GM18502 (cell line): Measurements from ENCODE around the gene GFOD2.
"Not testable (repeated sequence)": the region's sequence is repeated elsewhere in the genome, so short reads cannot be mapped to it uniquely, and the experiment has no call there.

Experiments used
- ATAC-seq: cut with Tn5 transposase; IDR thresholded peaks from one replicate; pipeline ENCODE4 v1.9.1; 2021; ENCODE audit warnings: mild to moderate bottlenecking; ENCODE audit not compliant: unreplicated experiment, poor library complexity

The GFOD2 gene

GRCh38 chr16:67707210-67707609 lies 11.9 kb downstream of the GFOD2 start:
- no peak for ATAC-seq

- ATAC-seq = no peak
These were observed 15.0 kb downstream of the GFOD2 start for GRCh38 chr16:67704110-67704509.

- ATAC-seq = no peak
These were observed 15.5 kb downstream of the GFOD2 start for GRCh38 chr16:67703626-67704025.

GRCh38 chr16:67702130-67702529 lies 17.0 kb downstream of the GFOD2 start:
- no peak for ATAC-seq

GRCh38 chr16:67701420-67701819 lies 17.7 kb downstream of the GFOD2 start:
- no peak for ATAC-seq

GRCh38 chr16:67699265-67699664 lies 19.9 kb downstream of the GFOD2 start:
- ATAC-seq = no peak

- ATAC-seq = no peak
These were observed 21.5 kb downstream of the GFOD2 start for GRCh38 chr16:67697422-67698185.

- no peak for ATAC-seq
These were observed 24.5 kb downstream of the GFOD2 start for GRCh38 chr16:67694611-67695010.

GRCh38 chr16:67693517-67694285 lies 25.4 kb downstream of the GFOD2 start:
- ATAC-seq = not testable (repeated sequence)

GRCh38 chr16:67685388-67686112 lies 33.6 kb downstream of the GFOD2 start:
- ATAC-seq = no peak

- no peak for ATAC-seq
These were observed 35.3 kb downstream of the GFOD2 start for GRCh38 chr16:67683767-67684166.

GRCh38 chr16:67679935-67680897 lies 38.9 kb downstream of the GFOD2 start:
- ATAC-seq = no peak

GRCh38 chr16:67678354-67679023 lies 40.6 kb downstream of the GFOD2 start:
- ATAC-seq = no peak

GRCh38 chr16:67677712-67678111 lies 41.4 kb downstream of the GFOD2 start:
- ATAC-seq = no peak

- no peak for ATAC-seq
These were observed 42.2 kb downstream of the GFOD2 start for GRCh38 chr16:67676939-67677338.

GRCh38 chr16:67676516-67676915 lies 42.6 kb downstream of the GFOD2 start:
- ATAC-seq = no peak

GRCh38 chr16:67675999-67676398 lies 43.1 kb downstream of the GFOD2 start:
- ATAC-seq = no peak

- ATAC-seq = no peak
These were observed 43.6 kb downstream of the GFOD2 start for GRCh38 chr16:67675579-67675935.

- ATAC-seq = no peak
These were observed 44.1 kb downstream of the GFOD2 start for GRCh38 chr16:67674851-67675578.
